Stomach smooth muscle (tissue), 2 donors: Measurements from ENCODE around the gene SLFN14.
A peak's percentile ranks its signal among the peaks of the same experiment; 100 is the strongest.
"Not testable (repeated sequence)": the region's sequence is repeated elsewhere in the genome, so short reads cannot be mapped to it uniquely, and the experiment has no call there.

ENCODE experiments used
- H3K27ac ChIP-seq: one replicate; pipeline ENCODE4 v1.7.0; 2013; ENCODE audit warnings: mild to moderate bottlenecking, low read length, inconsistent platforms
- H3K27me3 ChIP-seq, 2 donors: one replicate each; pipeline ENCODE4 v1.7.0; 2013; ENCODE audit warnings: low read length in 2 of 2; ENCODE audit not compliant: insufficient read depth in 2 of 2, control insufficient read depth in 1 of 2
- H3K36me3 ChIP-seq, 2 donors: one replicate each; pipeline ENCODE4 v1.7.0; 2013; ENCODE audit warnings: low read length in 2 of 2; ENCODE audit not compliant: control insufficient read depth in 2 of 2, insufficient read depth in 2 of 2
- H3K4me1 ChIP-seq: one replicate; pipeline ENCODE4 v1.7.0; 2013; ENCODE audit warnings: low read length; ENCODE audit not compliant: control insufficient read depth, insufficient read depth
- H3K4me3 ChIP-seq, 2 donors: one replicate each; pipeline ENCODE4 v1.7.0; 2013; ENCODE audit warnings: low read length in 2 of 2
- H3K9ac ChIP-seq, 2 donors: one replicate each; pipeline ENCODE4 v1.7.0; 2013; ENCODE audit warnings: low read length in 2 of 2, mild to moderate bottlenecking in 1 of 2
- H3K9me3 ChIP-seq, 2 donors: one replicate each; pipeline ENCODE4 v1.7.0; 2013; ENCODE audit warnings: low read length in 2 of 2; ENCODE audit not compliant: control insufficient read depth in 2 of 2
- donor health status: healthy.
- donor health status: Pancreatic carcinoma.

SLFN14 gene

DNA sequence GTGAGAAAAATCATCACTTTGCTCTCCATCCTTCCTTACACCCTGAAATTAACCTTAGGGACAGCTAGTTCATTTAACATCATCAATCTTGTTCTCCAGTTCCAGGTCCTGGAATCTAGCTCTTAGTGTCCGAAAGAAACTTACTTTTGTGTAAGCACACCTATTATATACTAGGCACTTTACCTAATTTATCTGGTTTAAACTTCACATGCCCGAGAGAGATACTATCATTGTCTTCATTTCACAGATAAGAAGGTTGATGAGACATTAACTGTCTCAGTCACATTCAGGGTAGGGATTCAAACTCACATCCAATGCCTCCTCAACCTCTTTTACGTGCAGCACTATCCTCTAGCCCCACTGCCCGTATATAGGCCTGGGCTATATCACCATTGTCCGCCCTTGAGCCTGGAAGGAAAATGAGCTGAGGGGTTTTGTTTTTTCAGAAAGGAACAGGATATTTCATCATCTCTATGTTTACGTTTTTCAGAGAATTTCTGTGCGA lies 26.0 kb upstream of the SLFN14 start:
- Histone ChIP-seq H3K4me1 (peaks cover 12% of the 10 kb centered on the region), H3K27me3 (no peaks in the 10 kb centered on the region), H3K27ac (peak overlapping the region; percentile 90), H3K9ac (peak overlapping the region; percentile 97 to 99), H3K4me3 (peak overlapping the region; percentile 96 to 100), H3K9me3 (no peaks in the 10 kb centered on the region), H3K36me3 (no peaks in the 10 kb centered on the region)

DNA sequence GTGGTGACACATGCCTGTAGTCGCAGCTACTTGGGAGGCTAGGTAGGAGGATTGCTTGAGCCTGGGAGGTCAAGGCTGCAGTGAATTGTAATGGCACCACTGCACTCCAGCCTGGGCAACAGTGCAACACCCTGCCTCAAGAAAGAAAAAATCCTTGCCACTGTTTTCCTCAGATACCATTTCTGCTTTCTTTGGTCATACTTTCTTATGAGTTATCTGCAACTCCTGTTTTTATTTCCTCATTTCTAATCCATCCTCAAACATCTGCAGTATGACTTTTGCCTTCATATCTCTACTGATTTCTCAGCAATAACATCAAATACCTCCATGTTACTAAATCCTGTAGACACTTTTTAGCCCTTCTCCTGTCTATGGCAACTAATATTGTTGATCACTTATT lies 23.4 kb upstream of the SLFN14 start:
- Histone ChIP-seq H3K27me3 (no peaks in the 10 kb centered on the region), H3K4me3 (no peak overlapping the region), H3K9ac (no peak overlapping the region), H3K4me1 (peaks cover 16% of the 10 kb centered on the region), H3K9me3 (no peaks in the 10 kb centered on the region), H3K36me3 (no peaks in the 10 kb centered on the region), H3K27ac (no peak overlapping the region)

GRCh38 chr17:35578929-35579432 lies 18.4 kb upstream of the SLFN14 start:
- Histone ChIP-seq H3K9ac (peak overlapping the region; percentile 89 to 97), H3K27ac (peak overlapping the region; percentile 87)

DNA sequence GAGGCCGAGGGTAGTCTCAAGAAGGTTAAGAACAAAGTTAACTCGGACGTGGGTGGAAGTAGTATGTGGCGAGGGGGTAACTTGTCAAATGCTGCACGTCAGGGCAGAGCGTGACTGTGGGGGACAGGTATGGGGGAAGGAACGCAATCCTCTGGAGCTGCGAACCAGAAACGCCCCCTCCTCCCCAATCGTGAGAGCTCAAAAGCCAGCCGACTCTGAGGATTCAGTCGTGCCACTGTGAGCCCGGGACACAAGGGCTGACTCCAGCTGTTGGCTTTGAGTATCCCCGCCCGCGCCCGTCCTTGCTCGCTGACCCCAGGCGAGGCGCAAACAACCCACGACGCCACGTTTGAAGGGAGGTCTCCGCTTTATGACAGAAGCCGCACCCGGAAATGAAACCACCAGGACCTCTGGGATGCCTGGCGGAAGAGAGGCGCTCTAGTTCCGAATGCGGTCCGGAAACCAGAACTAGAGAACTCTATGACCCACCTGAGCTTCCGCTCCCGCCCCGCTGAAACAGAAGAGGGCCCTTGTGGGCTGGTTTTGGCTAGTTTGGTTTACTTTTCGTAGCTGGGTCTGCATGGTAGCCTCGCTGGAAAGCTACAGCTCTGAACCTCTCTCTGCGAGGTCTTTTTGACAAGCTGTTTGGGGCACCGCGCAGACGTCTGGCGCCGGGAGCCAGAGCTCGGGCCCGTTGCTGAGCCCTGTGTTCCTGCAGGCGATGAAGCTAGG lies 17.7 kb upstream of the SLFN14 start, which contains the start of gene PEX12:
Gene PEX12, minus strand, starts transcription at position 375 of the 732 bp plus-strand sequence. CDS start 550 bp downstream, outside the sequence.
- Histone ChIP-seq H3K4me1 (peaks cover 18% of the 10 kb centered on the region), H3K9me3 (no peaks in the 10 kb centered on the region), H3K4me3 (peak within 1 kb of the TSS; percentile 79 to 96), H3K27me3 (no peaks in the 10 kb centered on the region), H3K9ac (peak within 1 kb of the TSS; percentile 89 to 97), H3K27ac (peak within 1 kb of the TSS; percentile 87), H3K36me3 (peaks cover 7 to 9% of the 10 kb centered on the region in 2 donors)

More at GRCh38 chr17:35578929-35579432, 18.4 kb upstream of the SLFN14 start:
- H3K27me3 ChIP-seq = no peaks in the 10 kb centered on the region
- peaks cover 7 to 9% of the 10 kb centered on the region in 2 donors for H3K36me3 ChIP-seq
- no peaks in the 10 kb centered on the region for H3K9me3 ChIP-seq
- H3K4me1 ChIP-seq = peaks cover 18% of the 10 kb centered on the region
- H3K4me3 ChIP-seq = peak overlapping the region; percentile 79 to 96

DNA sequence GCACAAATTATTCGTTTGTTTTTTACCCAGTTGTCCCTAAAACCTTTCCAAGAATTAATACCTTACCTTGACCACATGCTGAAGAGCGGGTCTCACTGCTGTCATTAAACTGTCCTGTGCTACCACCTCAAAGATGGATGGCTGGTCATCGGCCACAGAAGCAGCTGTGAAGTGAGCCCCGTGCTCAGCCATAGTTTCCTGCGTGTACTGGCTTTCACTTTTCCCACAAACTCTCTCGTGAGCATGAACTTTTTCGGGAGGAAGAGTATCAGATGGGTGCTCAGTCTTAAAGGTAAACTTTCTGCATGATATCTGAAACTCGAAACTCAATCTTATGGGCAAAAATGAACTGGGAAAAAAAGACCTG lies 17.2 kb upstream of the SLFN14 start:
- no peaks in the 10 kb centered on the region for H3K27me3 ChIP-seq
- H3K9ac ChIP-seq = peak overlapping the region; percentile 89 to 97
- H3K4me3 ChIP-seq = peak overlapping the region; percentile 79 to 96
- peaks cover 18% of the 10 kb centered on the region for H3K4me1 ChIP-seq
- H3K27ac ChIP-seq = peak overlapping the region; percentile 87
- H3K36me3 ChIP-seq = peaks cover 7 to 9% of the 10 kb centered on the region in 2 donors
- no peaks in the 10 kb centered on the region for H3K9me3 ChIP-seq

GRCh38 chr17:35575759-35576158 lies 15.1 kb upstream of the SLFN14 start:
- H3K9ac ChIP-seq = no peak overlapping the region
- no peak overlapping the region for H3K27ac ChIP-seq
- H3K36me3 ChIP-seq = peaks cover 7 to 9% of the 10 kb centered on the region in 2 donors
- H3K4me3 ChIP-seq = no peak overlapping the region
- no peaks in the 10 kb centered on the region for H3K9me3 ChIP-seq
- H3K27me3 ChIP-seq = no peaks in the 10 kb centered on the region
- H3K4me1 ChIP-seq = peaks cover 20% of the 10 kb centered on the region

GRCh38 chr17:35569405-35569804 lies 8.8 kb upstream of the SLFN14 start:
- Histone ChIP-seq H3K9me3 (no peaks in the 10 kb centered on the region), H3K27me3 (no peaks in the 10 kb centered on the region), H3K4me3 (no peak overlapping the region), H3K4me1 (peaks cover 15% of the 10 kb centered on the region), H3K9ac (no peak overlapping the region), H3K36me3 (no peaks in the 10 kb centered on the region), H3K27ac (no peak overlapping the region)

DNA sequence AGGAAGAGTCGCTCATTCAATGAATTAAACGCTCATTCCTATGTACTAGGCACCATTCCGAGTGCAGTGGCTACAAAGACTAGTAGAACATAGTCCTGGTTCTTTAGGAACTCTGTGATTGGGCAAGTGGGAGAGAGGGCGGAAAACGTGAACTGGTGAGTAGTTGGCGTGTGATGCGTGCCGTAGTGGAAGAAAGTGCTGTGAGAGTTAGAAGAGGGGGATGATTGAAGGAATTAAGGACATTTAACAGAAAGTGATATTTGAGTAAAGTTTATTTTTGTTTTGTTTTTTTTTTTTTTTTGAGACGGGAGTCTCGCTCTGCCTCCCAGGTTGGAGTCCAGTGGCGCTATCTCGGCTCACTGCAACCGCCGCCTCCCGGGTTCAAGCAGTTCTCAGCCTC lies 7.9 kb upstream of the SLFN14 start:
- Histone ChIP-seq H3K27me3 (no peaks in the 10 kb centered on the region), H3K36me3 (no peaks in the 10 kb centered on the region), H3K9me3 (no peaks in the 10 kb centered on the region), H3K4me3 (peak overlapping the region; percentile 81 to 99), H3K27ac (peak overlapping the region; percentile 84), H3K9ac (peak overlapping the region; percentile 96 to 97), H3K4me1 (peaks cover 15% of the 10 kb centered on the region)

DNA sequence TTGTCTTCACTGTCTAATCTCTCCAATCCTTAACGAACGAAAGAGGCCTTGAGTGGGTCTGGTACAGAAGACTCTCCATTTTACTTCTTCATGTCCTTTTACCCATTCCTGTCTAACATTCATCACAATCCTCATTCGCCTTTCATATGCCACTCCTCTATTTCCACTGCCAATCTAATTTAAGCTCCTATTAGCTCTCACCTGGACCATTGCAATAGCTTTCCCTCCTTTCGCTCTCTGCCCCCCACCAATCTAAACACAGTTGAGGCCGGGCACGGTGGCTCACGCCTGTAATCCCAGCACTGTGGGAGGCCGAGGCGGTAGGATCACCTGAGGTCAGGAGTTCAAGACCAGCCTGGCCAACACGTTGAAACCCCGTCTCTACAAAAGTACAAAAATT lies 6.3 kb upstream of the SLFN14 start:
- Histone ChIP-seq H3K36me3 (no peaks in the 10 kb centered on the region), H3K27me3 (no peaks in the 10 kb centered on the region), H3K9ac (no peak overlapping the region), H3K27ac (no peak overlapping the region), H3K4me1 (peaks cover 15% of the 10 kb centered on the region), H3K9me3 (no peaks in the 10 kb centered on the region), H3K4me3 (peak overlapping the region in 1 of 2 donors; percentile 99)

DNA sequence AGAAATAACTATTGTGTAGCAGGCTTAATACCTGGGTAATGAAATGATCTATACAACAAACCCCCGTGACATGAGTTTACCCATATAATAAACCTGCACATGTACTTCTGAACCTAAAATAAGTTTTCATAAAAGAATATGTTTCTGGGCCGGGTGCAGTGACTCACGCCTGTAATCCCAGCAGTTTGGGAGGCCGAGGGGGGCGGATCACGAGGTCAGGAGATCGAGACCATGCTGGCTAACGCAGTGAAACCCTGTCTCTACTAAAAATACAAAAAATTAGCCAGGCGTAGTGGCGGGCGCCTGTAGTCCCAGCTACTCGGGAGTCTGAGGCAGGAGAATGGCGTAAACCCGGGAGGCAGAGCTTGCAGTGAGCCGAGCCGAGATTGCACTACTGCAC lies 2.6 kb upstream of the SLFN14 start:
- H3K27ac ChIP-seq, H3K4me1 ChIP-seq, H3K36me3 ChIP-seq, H3K9me3 ChIP-seq, H3K9ac ChIP-seq, H3K4me3 ChIP-seq, H3K27me3 ChIP-seq: not testable (repeated sequence)
